Measurements from ENCODE around the gene MCM8.

DNA sequence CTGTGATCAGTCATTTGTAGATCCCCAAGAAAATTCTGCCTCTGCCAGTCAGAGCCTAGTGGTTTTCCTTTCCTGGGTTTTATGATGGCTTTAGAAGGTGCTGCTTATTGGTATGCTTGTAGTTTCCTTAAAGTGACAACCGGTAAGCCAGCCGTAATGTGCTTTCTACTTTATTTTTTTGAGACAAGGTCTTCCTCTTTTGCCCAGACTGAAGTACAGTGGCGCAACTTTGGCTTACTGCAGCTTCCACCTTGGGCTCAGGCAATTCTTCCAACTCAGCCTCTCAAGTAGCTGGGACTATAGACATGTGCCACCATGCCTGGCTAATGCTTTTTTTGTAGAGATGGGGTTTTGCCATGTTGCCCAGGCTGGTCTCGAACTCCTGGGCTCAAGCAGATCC, 23.5 kb downstream of the MCM8 start:
- TF ChIP-seq, protein P1, sequence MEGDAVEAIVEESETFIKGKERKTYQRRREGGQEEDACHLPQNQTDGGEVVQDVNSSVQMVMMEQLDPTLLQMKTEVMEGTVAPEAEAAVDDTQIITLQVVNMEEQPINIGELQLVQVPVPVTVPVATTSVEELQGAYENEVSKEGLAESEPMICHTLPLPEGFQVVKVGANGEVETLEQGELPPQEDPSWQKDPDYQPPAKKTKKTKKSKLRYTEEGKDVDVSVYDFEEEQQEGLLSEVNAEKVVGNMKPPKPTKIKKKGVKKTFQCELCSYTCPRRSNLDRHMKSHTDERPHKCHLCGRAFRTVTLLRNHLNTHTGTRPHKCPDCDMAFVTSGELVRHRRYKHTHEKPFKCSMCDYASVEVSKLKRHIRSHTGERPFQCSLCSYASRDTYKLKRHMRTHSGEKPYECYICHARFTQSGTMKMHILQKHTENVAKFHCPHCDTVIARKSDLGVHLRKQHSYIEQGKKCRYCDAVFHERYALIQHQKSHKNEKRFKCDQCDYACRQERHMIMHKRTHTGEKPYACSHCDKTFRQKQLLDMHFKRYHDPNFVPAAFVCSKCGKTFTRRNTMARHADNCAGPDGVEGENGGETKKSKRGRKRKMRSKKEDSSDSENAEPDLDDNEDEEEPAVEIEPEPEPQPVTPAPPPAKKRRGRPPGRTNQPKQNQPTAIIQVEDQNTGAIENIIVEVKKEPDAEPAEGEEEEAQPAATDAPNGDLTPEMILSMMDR (conservative IDR thresholded peaks at IDR 0.05 in 1 of 2, IDR thresholded peaks at IDR 0.05 in 1 of 2; ENCODE audit: extremely low read depth in 1 of 2, insufficient read depth in 1 of 2, low read depth in 1 of 2, low read length in 2 of 2): no peak
- no peak for TF ChIP-seq EZH2 (IDR thresholded peaks at IDR 0.05; ENCODE audit: borderline replicate concordance, low read length)
